LoVo (cell line): ENCODE data around the gene ATF7.

Experiments
- DNase-seq: peaks from one replicate; pipeline ENCODE4 v3.0.0-alpha.2; 2016; ENCODE audit warnings: low spot score

The ATF7 gene

DNA sequence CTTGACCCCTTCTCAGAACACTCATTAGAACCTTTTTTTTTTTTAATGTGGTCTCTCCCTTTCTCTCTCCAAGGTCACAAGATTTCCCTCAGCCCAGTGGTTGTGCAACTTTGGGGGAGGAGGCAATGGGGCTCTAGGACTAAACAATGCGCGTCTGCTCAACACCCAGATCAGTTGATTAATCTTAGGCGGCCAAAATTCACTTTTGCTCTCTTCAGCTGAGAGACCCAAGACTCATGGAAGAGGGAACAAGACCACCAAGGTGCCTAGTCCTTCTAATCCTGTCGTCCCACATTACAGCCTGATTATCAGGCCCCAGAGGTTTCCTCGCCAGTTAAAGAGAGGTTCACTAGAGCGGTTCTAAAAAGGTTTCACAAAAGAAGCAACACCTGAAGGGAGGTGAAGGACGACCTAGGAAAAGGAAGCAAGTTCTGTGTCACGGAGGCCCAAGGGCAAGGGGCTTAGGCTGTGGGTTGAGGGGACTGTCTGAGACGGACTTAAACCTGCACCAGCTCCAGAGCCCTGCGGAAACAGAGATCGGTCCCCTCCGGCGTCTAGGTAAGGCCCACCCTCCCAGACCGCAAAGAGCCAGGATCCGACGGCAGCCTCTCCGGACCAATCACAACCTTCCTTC, 125.9 kb downstream of the ATF7 start:
- no peak for DNase-seq

GRCh38 chr12:53499266-53500141, 126.7 kb downstream of the ATF7 start, which contains the start of gene MAP3K12:
TSS of gene MAP3K12 (minus strand) at chr12:53499458. CDS start at chr12:53487391, 12,067 bp downstream.
- DNase-seq, result no peak

GRCh38 chr12:53498235-53498630, 127.9 kb downstream of the ATF7 start:
- DNase-seq, result no peak

GRCh38 chr12:53497461-53497860, 128.7 kb downstream of the ATF7 start:
- no peak for DNase-seq

DNA sequence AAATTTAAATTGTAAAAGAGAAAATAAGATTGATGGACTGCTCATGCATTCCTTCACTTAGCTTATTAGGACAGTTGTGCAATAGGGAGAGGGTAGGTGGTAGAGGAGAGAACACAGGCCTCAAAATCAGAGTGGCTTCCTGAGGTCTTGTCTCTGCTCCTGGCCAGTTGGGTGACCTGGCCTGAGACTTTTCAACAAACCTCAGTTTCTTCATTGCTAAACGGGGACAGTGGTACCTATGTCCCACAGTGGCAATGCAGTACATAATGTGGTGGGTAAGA, 129.5 kb downstream of the ATF7 start:
- no peak for DNase-seq

DNA sequence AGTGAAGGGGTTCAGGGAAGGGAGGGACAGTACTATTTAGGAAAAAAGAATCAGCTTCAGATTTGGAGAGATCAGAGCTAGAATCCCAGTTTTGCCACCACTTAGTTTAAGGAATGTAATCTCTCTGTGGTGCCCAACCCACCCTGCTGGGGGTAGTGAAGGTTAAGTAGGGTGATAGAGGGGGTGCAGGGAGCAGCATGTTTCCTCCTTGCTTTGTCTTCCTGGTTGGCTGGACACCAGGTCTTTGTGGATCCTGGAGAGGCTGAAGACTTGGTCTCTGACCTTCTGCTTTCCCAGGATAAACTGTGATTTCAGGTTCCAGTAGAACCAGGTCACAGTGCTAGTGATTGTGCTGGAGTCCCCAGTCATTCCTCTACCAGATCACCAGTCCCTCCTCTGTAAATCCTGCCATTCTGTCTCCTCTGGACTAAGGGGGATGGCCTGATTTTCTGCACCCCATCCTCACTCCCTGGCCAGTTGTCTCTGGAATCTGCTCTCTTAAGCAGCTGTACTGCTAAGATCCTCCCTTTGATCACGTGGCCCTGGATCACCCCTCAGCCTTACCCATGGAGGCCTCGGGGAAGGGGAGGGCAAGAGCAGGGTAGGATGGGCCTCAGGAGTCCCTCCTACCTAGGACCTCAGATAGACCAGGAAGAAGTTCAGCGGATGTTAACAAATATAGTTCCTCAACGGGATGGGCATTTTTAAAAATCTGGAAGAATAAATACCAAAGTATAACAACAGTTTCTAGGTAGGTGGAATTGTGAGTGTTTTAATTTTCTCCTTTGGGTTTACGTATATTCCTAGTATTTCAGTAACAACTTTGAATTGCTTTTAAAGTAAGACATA, 130.1 kb downstream of the ATF7 start:
- DNase-seq, result no peak

DNA sequence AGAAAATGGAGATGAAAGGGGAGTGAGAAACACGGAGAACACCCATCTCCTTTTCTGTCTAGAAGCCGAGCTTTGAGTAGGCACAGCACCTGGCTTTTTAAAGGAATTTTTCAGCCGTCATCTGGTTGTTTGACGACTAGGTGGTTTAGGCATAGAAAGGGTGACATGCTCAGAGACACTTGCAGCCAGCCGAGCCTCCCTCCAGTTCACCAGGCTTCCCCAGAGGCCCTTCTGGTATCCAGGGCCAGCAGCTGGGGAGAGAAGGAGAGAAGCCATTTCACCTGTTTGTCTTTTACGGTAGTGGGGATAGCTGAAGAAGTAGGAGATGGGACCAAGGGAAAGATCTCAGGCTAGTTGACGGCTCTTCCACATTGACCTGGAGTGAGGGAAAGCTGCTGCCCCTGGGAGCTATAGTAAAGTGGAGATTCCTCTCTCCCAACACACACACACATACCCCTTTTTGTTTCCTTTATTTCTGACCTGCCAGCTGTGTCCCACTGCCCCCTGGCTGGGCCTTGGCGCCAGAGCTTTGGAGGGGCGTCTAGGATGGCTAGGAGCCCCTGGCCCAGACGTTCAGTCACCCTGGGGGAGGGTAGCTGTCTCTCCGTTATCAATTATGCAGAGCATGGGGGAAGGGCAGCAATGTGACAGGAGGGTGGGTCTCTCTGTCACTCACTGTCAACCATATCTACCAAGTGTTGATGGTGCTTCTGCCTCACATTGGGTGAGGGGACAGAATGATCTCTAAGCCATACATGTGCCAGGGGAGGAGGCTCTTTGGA, 132.4 kb downstream of the ATF7 start:
- no peak for DNase-seq

- peak; percentile 96 for DNase-seq
Observed at GRCh38 chr12:53492830-53493609, 133.2 kb downstream of the ATF7 start.

- no peak for DNase-seq
Observed at GRCh38 chr12:53492188-53492587, 134.0 kb downstream of the ATF7 start.

- DNase-seq, result no peak
Observed at GRCh38 chr12:53489242-53489864, 136.8 kb downstream of the ATF7 start.

- no peak for DNase-seq
Observed at GRCh38 chr12:53486736-53487487, 139.3 kb downstream of the ATF7 start.

DNA sequence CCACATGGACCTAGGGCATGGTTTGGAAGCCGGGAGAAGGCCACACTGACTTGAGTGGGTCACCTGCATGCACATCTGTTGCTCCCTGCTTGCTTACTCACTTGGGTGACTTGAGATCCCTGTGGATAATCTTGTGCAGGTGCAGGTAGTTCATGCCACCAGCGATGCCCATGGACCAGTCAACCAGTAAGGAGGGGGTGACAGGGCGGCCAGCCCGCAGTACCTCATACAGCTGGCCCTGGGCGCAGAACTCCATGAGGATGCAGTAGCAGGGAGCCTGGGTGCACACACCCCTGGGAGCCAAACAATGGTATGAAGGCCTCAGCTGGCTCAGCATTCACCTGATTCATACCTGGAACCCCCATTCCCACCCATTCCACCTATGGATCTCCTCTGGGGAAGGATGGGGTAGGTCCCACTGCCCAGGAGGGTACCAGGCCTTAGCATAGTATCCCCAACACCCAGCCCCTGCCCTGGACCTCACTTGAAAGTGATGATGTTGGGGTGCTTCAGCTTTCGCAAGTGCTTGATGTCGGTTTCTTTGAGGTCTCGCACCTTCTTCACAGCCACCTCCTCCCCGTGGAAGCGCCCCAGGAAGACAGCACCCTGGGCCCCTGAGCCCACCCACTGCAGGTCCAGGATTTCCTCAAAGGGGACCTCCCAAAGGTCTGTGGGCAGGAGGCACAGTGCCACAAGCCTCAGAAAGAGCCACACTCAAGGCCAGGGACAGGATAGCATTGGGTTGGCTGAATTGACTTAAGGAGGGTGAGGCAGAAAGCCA, 140.0 kb downstream of the ATF7 start:
- no peak for DNase-seq

DNA sequence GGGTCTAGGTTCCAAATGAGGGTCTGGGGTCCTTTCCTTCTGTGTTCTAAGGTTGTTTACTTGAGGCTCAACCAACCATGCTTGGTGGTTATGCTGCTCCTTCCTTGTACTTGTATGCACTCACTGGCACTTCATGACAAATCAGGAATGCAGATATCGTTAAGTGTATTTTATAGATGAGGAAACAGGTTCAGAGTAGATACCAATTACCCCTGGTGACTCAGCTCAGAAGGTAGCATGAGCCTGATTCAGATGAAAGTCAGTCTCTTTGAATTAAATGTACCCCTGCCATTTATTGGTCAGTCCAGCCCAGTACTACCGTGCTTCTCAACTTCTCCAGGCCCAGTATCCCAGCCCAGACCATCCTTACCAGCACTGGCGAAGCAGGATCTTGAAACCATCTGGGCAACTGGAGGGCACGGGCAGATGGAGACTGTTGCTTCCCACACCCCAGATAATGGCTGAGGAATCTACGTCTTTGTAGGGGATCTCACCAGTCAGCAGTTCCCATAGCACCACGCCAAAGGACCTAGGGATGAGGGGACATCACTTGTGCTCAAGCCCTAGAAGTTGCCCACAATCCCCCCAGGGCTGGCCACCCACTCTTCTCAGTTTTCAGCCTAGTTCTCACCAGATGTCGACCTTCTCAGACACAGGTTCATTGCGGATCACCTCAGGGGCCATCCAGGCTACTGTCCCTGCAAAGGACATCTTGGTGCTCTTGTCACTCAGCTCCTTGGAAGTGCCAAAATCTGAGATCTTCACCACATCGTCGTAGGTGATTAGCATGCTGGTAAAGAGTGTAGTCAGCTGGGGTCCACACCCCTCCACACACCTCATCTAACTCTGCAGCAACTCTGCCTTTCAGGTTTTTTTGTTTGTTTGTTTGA, 141.3 kb downstream of the ATF7 start:
- no peak for DNase-seq

GRCh38 chr12:53483979-53484377, 142.2 kb downstream of the ATF7 start:
- DNase-seq, result no peak

GRCh38 chr12:53483225-53483978, 142.8 kb downstream of the ATF7 start:
- no peak for DNase-seq

GRCh38 chr12:53482626-53483168, 143.5 kb downstream of the ATF7 start:
- no peak for DNase-seq
